HCT116 (cell line): ENCODE results near the gene FABP1. TPM values are rescaled to one million over a fixed set of nuclear protein-coding genes. Genes with fewer than 3 reads are reported as not detected.

Experiments
- ATAC-seq: fragments of 200-7000 bp; cut with Tn5 transposase; 2 replicates; pipeline ENCODE4 v1.9.1; 2020; ENCODE audit warnings: mild to moderate bottlenecking, moderate library complexity
- BruUV-seq: library from RNA; stranded (reverse); fragments of 400-500 nt; replicated peaks from 2 replicates; lab custom pipeline; 2021; lab: Mats Ljungman, UMichigan
- CTCF ChIA-PET: fragments of 300-600 bp; sonication (Branson Sonifier 250); formaldehyde crosslinking; loops from one replicate; lab custom pipeline; 2021; ENCODE audit warnings: antibody characterized with exemption; lab: Charles Lee
- POLR2A ChIA-PET: fragments of 300-600, 350-600 bp; sonication (Branson Sonifier 250); formaldehyde crosslinking; loops from one replicate; lab custom pipeline; 2021; ENCODE audit warnings: antibody characterized with exemption; lab: Charles Lee
- RAD21 ChIA-PET, 2 experiments: fragments of 300-600 bp; sonication (Branson Sonifier 250); formaldehyde crosslinking; loops; one replicate each; lab custom pipeline; 2023; ENCODE audit warnings: low total read pairs in 2 of 2; ENCODE audit not compliant: uncharacterized antibody in 2 of 2, unreplicated experiment in 2 of 2, low non-redundant PET in 1 of 2; lab: Charles Lee
- DNase-seq: peaks from one replicate; pipeline ENCODE4 v3.0.0-alpha.2; 2010; ENCODE audit warnings: low read depth, low spot score
- H2AFZ ChIP-seq: fragments of 200-600 bp; shearing (Covaris generic), sonication (generic); 2 replicates; pipeline ENCODE4 v1.6.1; 2017; ENCODE audit warnings: low read depth, mixed run types, mixed read lengths, antibody characterized with exemption, low read length; ENCODE audit not compliant: poor library complexity, severe bottlenecking
- H3K27ac ChIP-seq: 2 replicates; pipeline ENCODE4 v1.5.1; 2012; ENCODE audit warnings: low read depth, low read length
- H3K27me3 ChIP-seq: fragments of 200-600 bp; sonication (generic); 2 replicates; pipeline ENCODE4 v1.6.1; 2016; ENCODE audit warnings: mixed run types, low read length, mixed read lengths; ENCODE audit not compliant: insufficient read depth
- H3K36me3 ChIP-seq, 2 experiments: fragments of 200-500 bp in 1 of 2; fragments of 200-600 bp in 1 of 2; sonication (Bioruptor generic) in 1 of 2; sonication (generic) in 1 of 2; 2 replicates each; pipeline versions ENCODE4 v1.5.1 to v1.6.1; 2014 to 2016; ENCODE audit warnings: low read length in 2 of 2, inconsistent platforms in 1 of 2, mixed read lengths in 1 of 2, mixed run types in 1 of 2; ENCODE audit not compliant: insufficient read depth in 2 of 2, control insufficient read depth in 1 of 2
- H3K4me1 ChIP-seq, 2 experiments: fragments of 200-600 bp in 1 of 2; sonication (generic) in 1 of 2; 2 replicates each; pipeline versions ENCODE4 v1.5.1 to v1.6.1; 2012 to 2017; ENCODE audit warnings: low read length in 2 of 2, inconsistent platforms in 1 of 2, mild to moderate bottlenecking in 1 of 2, mixed read lengths in 1 of 2, mixed run types in 1 of 2, moderate library complexity in 1 of 2; ENCODE audit not compliant: insufficient read depth in 2 of 2, control insufficient read depth in 1 of 2
- H3K4me2 ChIP-seq: fragments of 200-600 bp; sonication (generic); 2 replicates; pipeline ENCODE4 v1.6.1; 2017; ENCODE audit warnings: mixed run types, low read length, mixed read lengths
- H3K4me3 ChIP-seq, 2 experiments: fragments of 200-600 bp in 1 of 2; sonication (generic) in 1 of 2; replicated peaks in 1 of 2; 2 replicates each; pipeline ENCODE4 v1.5.1; 2011 to 2016; ENCODE audit warnings: low read length in 2 of 2, control low read depth in 1 of 2, low read depth in 1 of 2, mild to moderate bottlenecking in 1 of 2, mixed read lengths in 1 of 2, mixed run types in 1 of 2
- H3K79me2 ChIP-seq: fragments of 200-600 bp; sonication (generic); 2 replicates; pipeline ENCODE4 v1.6.1; 2017; ENCODE audit warnings: mild to moderate bottlenecking, mixed run types, low read length, moderate library complexity, mixed read lengths; ENCODE audit not compliant: insufficient read depth
- H3K9ac ChIP-seq: fragments of 200-600 bp; sonication (generic); 2 replicates; pipeline ENCODE4 v1.6.1; 2016; ENCODE audit warnings: low read length, mixed read lengths
- H3K9me2 ChIP-seq: fragments of 200-600 bp; sonication (generic), shearing (Covaris generic); 2 replicates; pipeline ENCODE4 v1.6.1; 2017; ENCODE audit warnings: mixed run types, mild to moderate bottlenecking, moderate library complexity; ENCODE audit not compliant: insufficient read depth
- H3K9me3 ChIP-seq, 2 experiments: fragments of 200-500 bp in 1 of 2; fragments of 200-600 bp in 1 of 2; sonication (Bioruptor generic) in 1 of 2; sonication (generic) in 1 of 2; 2 replicates each; pipeline ENCODE4 v1.6.1; 2014 to 2017; ENCODE audit warnings: low read length in 2 of 2, mixed read lengths in 2 of 2, inconsistent platforms in 1 of 2, low read depth in 1 of 2, mild to moderate bottlenecking in 1 of 2, mixed run types in 1 of 2, moderate library complexity in 1 of 2; ENCODE audit not compliant: control insufficient read depth in 1 of 2, insufficient read depth in 1 of 2
- H4K20me1 ChIP-seq: fragments of 200-600 bp; sonication (generic), shearing (Covaris generic); 2 replicates; pipeline ENCODE4 v1.6.1; 2017; ENCODE audit warnings: mixed run types, mild to moderate bottlenecking, moderate library complexity; ENCODE audit not compliant: insufficient read depth
- CBX3 ChIP-seq: IDR thresholded peaks from 2 replicates; pipeline ENCODE4 v1.6.1; 2012; ENCODE audit warnings: low read depth
- CEBPB ChIP-seq: IDR thresholded peaks from 2 replicates; pipeline ENCODE4 v1.6.1; 2012; ENCODE audit warnings: low read depth
- ELF1 ChIP-seq: IDR thresholded peaks from 2 replicates; pipeline ENCODE4 v1.6.1; 2012; ENCODE audit warnings: low read depth, borderline replicate concordance
- EZH2 ChIP-seq: fragments of 200-600 bp; sonication (generic); IDR thresholded peaks from 2 replicates; pipeline ENCODE4 v1.6.1; 2017; ENCODE audit warnings: antibody characterized with exemption, mixed run types
- POLR2A ChIP-seq: IDR thresholded peaks from 2 replicates; pipeline ENCODE4 v1.7.0; 2011; ENCODE audit warnings: borderline replicate concordance; ENCODE audit not compliant: insufficient read depth, insufficient read length; ENCODE audit errors: extremely low read depth
- POLR2AphosphoS5 ChIP-seq: IDR thresholded peaks from 2 replicates; pipeline ENCODE4 v1.6.1; 2011; ENCODE audit warnings: mild to moderate bottlenecking, low read depth, low read length, moderate library complexity
- RAD21 ChIP-seq: IDR thresholded peaks from 2 replicates; pipeline ENCODE4 v1.6.1; 2012; ENCODE audit warnings: low read depth, mild to moderate bottlenecking
- SIN3A ChIP-seq: IDR thresholded peaks from 2 replicates; pipeline ENCODE4 v1.6.1; 2012; ENCODE audit warnings: low read depth
- ZBTB33 ChIP-seq: IDR thresholded peaks from 2 replicates; pipeline ENCODE4 v1.6.1; 2011; ENCODE audit warnings: mild to moderate bottlenecking, low read length, moderate library complexity; ENCODE audit not compliant: insufficient replicate concordance; ENCODE audit errors: extremely low read depth
- ZFX ChIP-seq: fragments of 450-650 bp; IDR thresholded peaks from 2 replicates; pipeline ENCODE4 v1.6.1; 2017
- ZNF274 ChIP-seq: fragments of 200-500 bp; sonication (Bioruptor generic); IDR thresholded peaks from 2 replicates; pipeline ENCODE4 v1.6.1; 2014; ENCODE audit warnings: mild to moderate bottlenecking, low read depth, low read length, inconsistent platforms
- intact Hi-C: fragments of 100-400 bp; cut with micrococcal nuclease; formaldehyde crosslinking; loops from 2 replicates; pipeline ENCODE4 v1.10.0; 2022
- total RNA-seq: library from RNA; stranded (reverse); gene quantifications from one replicate; pipeline ENCODE4 v1.2.1, GENCODE V29; 2021; ENCODE audit not compliant: unreplicated experiment
- TF ChIP-seq, protein P1 (sequence below), 3 experiments: fragments of 200-600 bp in 1 of 3; sonication (generic) in 1 of 3; IDR thresholded peaks in 2 of 3; conservative IDR thresholded peaks in 1 of 3; 2 replicates each; pipeline ENCODE4 v1.5.1; 2012 to 2017; ENCODE audit warnings: low read depth in 2 of 3, low read length in 2 of 3, antibody characterized with exemption in 1 of 3, borderline replicate concordance in 1 of 3, control low read depth in 1 of 3, mild to moderate bottlenecking in 1 of 3, mixed read lengths in 1 of 3, mixed run types in 1 of 3, moderate library complexity in 1 of 3; ENCODE audit not compliant: insufficient read depth in 1 of 3
- TF ChIP-seq, protein P2 (sequence below): IDR thresholded peaks from 2 replicates; pipeline ENCODE4 v1.6.1; 2012; ENCODE audit warnings: low read depth

The FABP1 gene
- total RNA-seq, 1 experiment from 2014 or later: 0.61 TPM

- TF ChIP-seq, protein P1, sequence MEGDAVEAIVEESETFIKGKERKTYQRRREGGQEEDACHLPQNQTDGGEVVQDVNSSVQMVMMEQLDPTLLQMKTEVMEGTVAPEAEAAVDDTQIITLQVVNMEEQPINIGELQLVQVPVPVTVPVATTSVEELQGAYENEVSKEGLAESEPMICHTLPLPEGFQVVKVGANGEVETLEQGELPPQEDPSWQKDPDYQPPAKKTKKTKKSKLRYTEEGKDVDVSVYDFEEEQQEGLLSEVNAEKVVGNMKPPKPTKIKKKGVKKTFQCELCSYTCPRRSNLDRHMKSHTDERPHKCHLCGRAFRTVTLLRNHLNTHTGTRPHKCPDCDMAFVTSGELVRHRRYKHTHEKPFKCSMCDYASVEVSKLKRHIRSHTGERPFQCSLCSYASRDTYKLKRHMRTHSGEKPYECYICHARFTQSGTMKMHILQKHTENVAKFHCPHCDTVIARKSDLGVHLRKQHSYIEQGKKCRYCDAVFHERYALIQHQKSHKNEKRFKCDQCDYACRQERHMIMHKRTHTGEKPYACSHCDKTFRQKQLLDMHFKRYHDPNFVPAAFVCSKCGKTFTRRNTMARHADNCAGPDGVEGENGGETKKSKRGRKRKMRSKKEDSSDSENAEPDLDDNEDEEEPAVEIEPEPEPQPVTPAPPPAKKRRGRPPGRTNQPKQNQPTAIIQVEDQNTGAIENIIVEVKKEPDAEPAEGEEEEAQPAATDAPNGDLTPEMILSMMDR (IDR thresholded peaks at IDR 0.05 in 2 of 3, conservative IDR thresholded peaks at IDR 0.05 in 1 of 3; ENCODE audit: borderline replicate concordance in 1 of 3, insufficient read depth in 1 of 3, low read depth in 2 of 3, low read length in 2 of 3): no peak
- TF ChIP-seq CEBPB (no peak), RAD21 (no peak), POLR2AphosphoS5 (no peak)
These were observed 6.0 kb upstream of the FABP1 start (continued) for GRCh38 chr2:88133875-88134274.

DNA sequence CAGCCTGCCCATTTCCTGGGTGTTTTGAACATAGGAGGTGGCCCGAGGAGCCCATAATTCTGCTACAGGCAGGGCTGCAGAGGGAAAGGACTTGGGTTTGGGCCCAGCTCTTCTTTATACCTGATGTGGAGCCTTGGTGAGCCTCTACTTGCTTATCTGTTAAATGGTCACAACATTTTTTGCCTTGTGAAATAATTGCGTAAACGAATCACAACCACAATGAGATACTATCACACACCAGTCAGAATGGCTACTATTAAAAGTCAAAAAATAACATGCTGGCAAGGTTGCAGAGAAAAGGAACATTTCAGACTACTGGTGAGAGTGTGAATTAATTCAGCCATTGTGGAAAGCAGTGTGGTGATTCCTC is 4.1 kb upstream of the FABP1 start:
- intact Hi-C loops: no loop called here

More for the DNA sequence above, 4.1 kb upstream of the FABP1 start:
- H3K27ac ChIP-seq: no peak overlapping the region
- RAD21 ChIA-PET: no interaction called here
- no peak overlapping the region for H3K9ac ChIP-seq
- no peaks in the 10 kb centered on the region for H3K9me3 ChIP-seq
- DNase-seq (no peak), ATAC-seq (no peak)
- H3K79me2 ChIP-seq: no peaks in the 10 kb centered on the region
- peaks cover 0 to 4% of the 10 kb centered on the region in 2 experiments; a peak in 1 of 4 replicates for H3K4me1 ChIP-seq
- H3K36me3 ChIP-seq: no peaks in the 10 kb centered on the region
- POLR2A ChIA-PET: no interaction called here
- H3K9me2 ChIP-seq: no peaks in the 10 kb centered on the region
- BruUV-seq: no TSS peak
- H4K20me1 ChIP-seq: no peaks in the 10 kb centered on the region
- no peaks in the 10 kb centered on the region for H3K27me3 ChIP-seq
- TF ChIP-seq POLR2AphosphoS5 (no peak), CEBPB (no peak), POLR2A (no peak), ZBTB33 (no peak), EZH2 (no peak), ZFX (no peak), RAD21 (no peak), SIN3A (no peak), CBX3 (no peak), ELF1 (no peak), ZNF274 (no peak)
- TF ChIP-seq, protein P2, sequence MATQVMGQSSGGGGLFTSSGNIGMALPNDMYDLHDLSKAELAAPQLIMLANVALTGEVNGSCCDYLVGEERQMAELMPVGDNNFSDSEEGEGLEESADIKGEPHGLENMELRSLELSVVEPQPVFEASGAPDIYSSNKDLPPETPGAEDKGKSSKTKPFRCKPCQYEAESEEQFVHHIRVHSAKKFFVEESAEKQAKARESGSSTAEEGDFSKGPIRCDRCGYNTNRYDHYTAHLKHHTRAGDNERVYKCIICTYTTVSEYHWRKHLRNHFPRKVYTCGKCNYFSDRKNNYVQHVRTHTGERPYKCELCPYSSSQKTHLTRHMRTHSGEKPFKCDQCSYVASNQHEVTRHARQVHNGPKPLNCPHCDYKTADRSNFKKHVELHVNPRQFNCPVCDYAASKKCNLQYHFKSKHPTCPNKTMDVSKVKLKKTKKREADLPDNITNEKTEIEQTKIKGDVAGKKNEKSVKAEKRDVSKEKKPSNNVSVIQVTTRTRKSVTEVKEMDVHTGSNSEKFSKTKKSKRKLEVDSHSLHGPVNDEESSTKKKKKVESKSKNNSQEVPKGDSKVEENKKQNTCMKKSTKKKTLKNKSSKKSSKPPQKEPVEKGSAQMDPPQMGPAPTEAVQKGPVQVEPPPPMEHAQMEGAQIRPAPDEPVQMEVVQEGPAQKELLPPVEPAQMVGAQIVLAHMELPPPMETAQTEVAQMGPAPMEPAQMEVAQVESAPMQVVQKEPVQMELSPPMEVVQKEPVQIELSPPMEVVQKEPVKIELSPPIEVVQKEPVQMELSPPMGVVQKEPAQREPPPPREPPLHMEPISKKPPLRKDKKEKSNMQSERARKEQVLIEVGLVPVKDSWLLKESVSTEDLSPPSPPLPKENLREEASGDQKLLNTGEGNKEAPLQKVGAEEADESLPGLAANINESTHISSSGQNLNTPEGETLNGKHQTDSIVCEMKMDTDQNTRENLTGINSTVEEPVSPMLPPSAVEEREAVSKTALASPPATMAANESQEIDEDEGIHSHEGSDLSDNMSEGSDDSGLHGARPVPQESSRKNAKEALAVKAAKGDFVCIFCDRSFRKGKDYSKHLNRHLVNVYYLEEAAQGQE: no peak
- TF ChIP-seq, protein P1 (IDR thresholded peaks at IDR 0.05 in 2 of 3, conservative IDR thresholded peaks at IDR 0.05 in 1 of 3; ENCODE audit: borderline replicate concordance in 1 of 3, insufficient read depth in 1 of 3, low read depth in 2 of 3, low read length in 2 of 3): no peak
- no peak overlapping the region for H2AFZ ChIP-seq
- H3K4me2 ChIP-seq: no peak overlapping the region
- CTCF ChIA-PET: no interaction called here
- no peak overlapping the region for H3K4me3 ChIP-seq
